ENCODE data around the gene HFE.

- TF ChIP-seq CTCF (IDR thresholded peaks at IDR 0.05) (no peak), POLR2A (IDR thresholded peaks at IDR 0.05) (no peak)
Observed at GRCh38 chr6:26142026-26142425, 54.8 kb downstream of the HFE start.
